ENCODE results near the gene MEX3A.
"Not testable (repeated sequence)": the region's sequence is repeated elsewhere in the genome, so short reads cannot be mapped to it uniquely, and the experiment has no call there.

MEX3A gene

DNA sequence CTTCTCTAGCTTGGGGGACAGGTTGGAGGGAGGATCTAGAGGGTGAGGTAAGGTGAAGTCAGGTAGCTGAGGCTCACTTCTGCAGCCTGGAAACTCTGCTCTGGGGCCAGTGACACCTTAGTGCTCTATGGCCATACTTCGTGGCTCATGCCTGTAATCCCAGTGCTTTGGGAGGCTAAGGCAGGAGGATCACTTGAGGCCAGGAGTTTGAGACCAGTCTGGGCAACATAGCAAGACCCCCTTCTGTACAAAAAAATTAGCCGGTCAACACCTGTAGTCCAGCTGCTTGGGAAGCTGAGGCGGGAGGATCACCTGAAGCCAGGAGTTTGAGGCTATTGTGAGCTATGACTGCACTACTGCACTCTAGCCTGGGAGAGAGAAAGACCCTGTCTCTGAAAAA is 38.1 kb upstream of the MEX3A start:
- peak overlapping the region; percentile 29 for H3K4me3 ChIP-seq (ENCODE audit: low read depth, low read length)
- DNase-seq (ENCODE audit: low read depth): no peak

GRCh38 chr1:156119503-156120209 is 37.4 kb upstream of the MEX3A start:
- no peak for DNase-seq (ENCODE audit: low read depth)
- peak overlapping the region; percentile 29 for H3K4me3 ChIP-seq (ENCODE audit: low read depth, low read length)

- H3K4me3 ChIP-seq (ENCODE audit: low read depth, low read length): peak overlapping the region; percentile 100
- no peak for DNase-seq (ENCODE audit: low read depth)
Observed at GRCh38 chr1:156118177-156118868, 36.1 kb upstream of the MEX3A start.

GRCh38 chr1:156117414-156118176 is 35.3 kb upstream of the MEX3A start:
- H3K4me3 ChIP-seq (ENCODE audit: low read depth, low read length): peak overlapping the region; percentile 100
- no peak for DNase-seq (ENCODE audit: low read depth)

DNA sequence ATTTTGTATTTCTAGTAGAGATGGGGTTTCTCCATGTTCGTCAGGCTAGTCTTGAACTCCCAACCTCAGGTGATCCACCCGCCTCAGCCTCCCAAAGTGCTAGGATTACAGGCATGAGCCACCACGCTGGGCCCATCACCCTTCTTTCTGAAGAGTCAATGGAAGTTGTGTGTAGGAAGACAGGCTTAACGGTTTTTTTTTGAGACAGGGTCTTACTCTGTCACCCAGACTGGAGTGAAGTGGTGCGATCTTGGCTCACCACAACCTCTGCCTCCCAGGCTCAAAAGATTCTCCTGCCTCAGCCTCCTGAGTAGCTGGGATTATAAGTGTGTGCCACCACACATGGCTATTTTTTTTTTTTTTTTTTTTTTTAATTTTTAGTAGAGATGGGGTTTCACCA is 34.5 kb upstream of the MEX3A start:
- H3K4me3 ChIP-seq (ENCODE audit: low read depth, low read length): peak overlapping the region; percentile 100
- DNase-seq (ENCODE audit: low read depth): not testable (repeated sequence)

GRCh38 chr1:156115514-156116374 is 33.5 kb upstream of the MEX3A start:
- H3K4me3 ChIP-seq (ENCODE audit: low read depth, low read length): peak overlapping the region; percentile 100
- no peak for DNase-seq (ENCODE audit: low read depth)

- DNase-seq (ENCODE audit: low read depth): no peak
- peak overlapping the region; percentile 100 for H3K4me3 ChIP-seq (ENCODE audit: low read depth, low read length)
Observed at GRCh38 chr1:156114919-156115513, 32.8 kb upstream of the MEX3A start.

DNA sequence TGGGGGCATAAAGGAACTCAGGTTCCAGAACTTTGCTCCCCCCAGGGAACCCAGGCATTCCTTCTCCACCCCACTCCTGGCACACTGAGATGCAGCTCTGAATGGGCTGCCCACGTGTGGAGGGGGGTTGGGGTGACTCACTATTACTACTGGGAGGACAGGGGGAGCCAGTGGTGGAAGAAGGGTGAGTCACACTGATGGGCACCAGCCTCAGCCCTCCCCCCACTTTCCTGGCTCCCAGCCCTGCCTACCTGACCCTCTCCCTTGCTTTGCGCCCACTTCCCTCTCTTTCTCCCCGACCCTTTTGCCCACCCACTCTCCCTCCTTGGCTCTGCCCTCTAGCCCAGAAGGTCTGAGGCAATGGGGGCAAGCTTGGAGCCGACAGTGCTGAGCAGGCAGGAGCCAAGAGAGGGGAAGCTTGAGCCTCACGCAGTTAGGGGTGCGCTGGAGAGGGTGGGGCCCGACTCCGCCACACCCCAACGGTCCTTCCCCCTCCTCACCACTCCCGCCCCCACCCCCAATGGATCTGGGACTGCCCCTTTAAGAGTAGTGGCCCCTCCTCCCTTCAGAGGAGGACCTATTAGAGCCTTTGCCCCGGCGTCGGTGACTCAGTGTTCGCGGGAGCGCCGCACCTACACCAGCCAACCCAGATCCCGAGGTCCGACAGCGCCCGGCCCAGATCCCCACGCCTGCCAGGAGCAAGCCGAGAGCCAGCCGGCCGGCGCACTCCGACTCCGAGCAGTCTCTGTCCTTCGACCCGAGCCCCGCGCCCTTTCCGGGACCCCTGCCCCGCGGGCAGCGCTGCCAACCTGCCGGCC is 32.0 kb upstream of the MEX3A start, which contains the start of gene LMNA:
TSS of gene LMNA (plus strand) at position 611 of the 818 bp plus-strand sequence. CDS start 208 bp downstream, outside the sequence.
- DNase-seq (ENCODE audit: low read depth): peak; percentile 95
- peak within 1 kb of the TSS; percentile 100 for H3K4me3 ChIP-seq (ENCODE audit: low read depth, low read length)

DNA sequence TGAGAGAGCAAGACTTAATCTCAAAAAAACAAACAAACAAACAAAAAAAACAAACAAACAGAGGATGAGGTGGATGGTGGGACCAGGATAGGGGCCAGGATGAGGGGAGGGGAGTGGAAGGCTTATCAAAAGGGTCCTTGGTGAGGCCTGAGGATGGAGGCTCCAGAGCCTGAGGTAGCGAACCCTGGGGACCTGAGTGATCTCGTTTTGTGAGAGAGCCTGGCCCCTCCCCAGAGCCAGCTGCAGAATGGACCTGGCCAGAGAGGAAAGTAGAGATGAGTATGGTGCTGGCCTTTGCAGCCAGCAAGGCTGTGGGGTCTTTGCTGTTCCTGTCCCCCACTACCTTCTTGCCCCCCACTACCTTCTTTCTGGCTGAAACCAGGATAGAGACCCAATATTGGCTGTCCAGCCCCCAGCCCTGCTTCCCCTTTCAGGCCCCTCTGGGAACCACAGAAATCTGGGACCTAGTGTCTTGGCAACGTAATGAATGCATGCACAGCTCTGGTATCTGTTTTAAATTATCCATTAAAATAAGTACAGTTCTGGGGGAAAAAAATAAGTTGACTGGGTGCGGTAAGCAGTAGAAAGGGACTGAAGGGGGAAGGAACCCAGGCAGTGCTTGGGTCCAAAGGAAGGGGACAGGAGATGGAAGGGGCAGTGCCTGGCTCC is 31.2 kb upstream of the MEX3A start:
- no peak for DNase-seq (ENCODE audit: low read depth)
- peak overlapping the region; percentile 100 for H3K4me3 ChIP-seq (ENCODE audit: low read depth, low read length)

GRCh38 chr1:156112276-156113137 is 30.2 kb upstream of the MEX3A start:
- no peak for DNase-seq (ENCODE audit: low read depth)
- H3K4me3 ChIP-seq (ENCODE audit: low read depth, low read length): no peak overlapping the region

- H3K4me3 ChIP-seq (ENCODE audit: low read depth, low read length): no peak overlapping the region
- DNase-seq (ENCODE audit: low read depth): no peak
Observed at GRCh38 chr1:156111355-156111962, 29.2 kb upstream of the MEX3A start.

GRCh38 chr1:156110252-156110651 is 28.0 kb upstream of the MEX3A start:
- no peak for DNase-seq (ENCODE audit: low read depth)
- H3K4me3 ChIP-seq (ENCODE audit: low read depth, low read length): no peak overlapping the region

GRCh38 chr1:156108664-156109241 is 26.5 kb upstream of the MEX3A start:
- no peak overlapping the region for H3K4me3 ChIP-seq (ENCODE audit: low read depth, low read length)
- no peak for DNase-seq (ENCODE audit: low read depth)

DNA sequence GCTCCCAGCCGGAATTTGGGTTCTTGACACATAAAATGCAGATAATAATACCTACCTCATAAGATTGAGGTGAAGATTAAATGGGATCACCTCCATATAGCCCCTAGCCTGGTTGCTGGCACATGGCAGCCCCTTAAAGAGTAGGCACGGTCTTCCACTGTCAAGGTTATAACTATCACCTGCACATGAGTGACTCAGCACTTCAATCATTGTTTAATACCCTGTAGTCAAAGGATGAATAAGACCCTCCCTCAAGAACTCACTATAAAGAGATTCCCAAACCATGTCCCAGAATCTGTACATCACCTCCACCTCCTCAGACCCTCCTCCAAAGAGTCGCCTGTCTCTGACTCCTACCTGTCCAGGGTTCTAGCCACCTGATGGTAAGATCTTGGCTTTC is 25.8 kb upstream of the MEX3A start:
- no peak for DNase-seq (ENCODE audit: low read depth)
- no peak overlapping the region for H3K4me3 ChIP-seq (ENCODE audit: low read depth, low read length)

GRCh38 chr1:156106624-156107488 is 24.6 kb upstream of the MEX3A start:
- peak overlapping the region; percentile 1 for H3K4me3 ChIP-seq (ENCODE audit: low read depth, low read length)
- no peak for DNase-seq (ENCODE audit: low read depth)

Measured in skeletal muscle cell (primary cell).